Nephron (organoid): ENCODE data around the gene SMPDL3A.

Experiments used
- H3K27ac Mint-ChIP-seq, 3 experiments: 2 replicates each; pipeline ENCODE4 v1.8.0; 2020; ENCODE audit warnings: mixed read lengths in 3 of 3, mild to moderate bottlenecking in 2 of 3, moderate library complexity in 1 of 3
- H3K27me3 Mint-ChIP-seq: 2 replicates; pipeline ENCODE4 v1.8.0; 2021; ENCODE audit warnings: low read depth, mild to moderate bottlenecking, moderate library complexity, mixed read lengths
- H3K36me3 Mint-ChIP-seq: 2 replicates; pipeline ENCODE4 v1.8.0; 2020; ENCODE audit warnings: low read depth, mixed read lengths
- H3K4me1 Mint-ChIP-seq: 2 replicates; pipeline ENCODE4 v1.8.0; 2020; ENCODE audit warnings: mixed read lengths
- H3K4me3 Mint-ChIP-seq, 3 experiments: 2 replicates each; pipeline ENCODE4 v1.8.0; 2020; ENCODE audit warnings: mild to moderate bottlenecking in 3 of 3, mixed read lengths in 3 of 3, moderate library complexity in 2 of 3
- H3K9me3 Mint-ChIP-seq: 2 replicates; pipeline ENCODE4 v1.8.0; 2020; ENCODE audit warnings: mixed read lengths
- TF ChIP-seq, protein P1 (sequence below), 3 experiments: fragments of 200-600 bp; sonication (generic); IDR thresholded peaks; one replicate each; pipeline ENCODE4 v1.5.0; 2021; ENCODE audit warnings: antibody characterized with exemption in 3 of 3; ENCODE audit not compliant: unreplicated experiment in 3 of 3

SMPDL3A gene

DNA sequence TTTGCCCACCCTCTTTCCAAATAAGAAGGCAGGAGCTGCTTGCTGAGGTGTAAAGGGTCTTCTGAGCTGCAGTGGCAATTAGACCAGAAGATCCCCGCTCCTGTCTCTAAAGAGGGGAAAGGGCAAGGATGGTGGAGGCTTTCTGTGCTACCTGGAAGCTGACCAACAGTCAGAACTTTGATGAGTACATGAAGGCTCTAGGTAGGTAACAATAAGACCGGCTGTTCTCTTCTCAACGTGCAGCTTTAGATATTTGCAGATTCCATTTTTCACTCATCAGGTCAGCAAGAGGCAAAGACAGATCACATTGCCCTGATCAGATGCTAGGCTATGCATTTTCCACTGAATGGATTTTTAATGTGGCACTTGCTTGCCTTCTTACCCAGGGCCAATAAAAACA, 9.4 kb upstream of the SMPDL3A start, which contains the start of gene FABP7:
TSS of gene FABP7 (plus strand) at position 50 of the 400 bp plus-strand sequence. CDS start at position 129, 79 bp downstream.
- peaks cover 9% of the 10 kb centered on the region for H3K4me1 Mint-ChIP-seq
- no peaks in the 10 kb centered on the region for H3K36me3 Mint-ChIP-seq
- TF ChIP-seq, protein P1, sequence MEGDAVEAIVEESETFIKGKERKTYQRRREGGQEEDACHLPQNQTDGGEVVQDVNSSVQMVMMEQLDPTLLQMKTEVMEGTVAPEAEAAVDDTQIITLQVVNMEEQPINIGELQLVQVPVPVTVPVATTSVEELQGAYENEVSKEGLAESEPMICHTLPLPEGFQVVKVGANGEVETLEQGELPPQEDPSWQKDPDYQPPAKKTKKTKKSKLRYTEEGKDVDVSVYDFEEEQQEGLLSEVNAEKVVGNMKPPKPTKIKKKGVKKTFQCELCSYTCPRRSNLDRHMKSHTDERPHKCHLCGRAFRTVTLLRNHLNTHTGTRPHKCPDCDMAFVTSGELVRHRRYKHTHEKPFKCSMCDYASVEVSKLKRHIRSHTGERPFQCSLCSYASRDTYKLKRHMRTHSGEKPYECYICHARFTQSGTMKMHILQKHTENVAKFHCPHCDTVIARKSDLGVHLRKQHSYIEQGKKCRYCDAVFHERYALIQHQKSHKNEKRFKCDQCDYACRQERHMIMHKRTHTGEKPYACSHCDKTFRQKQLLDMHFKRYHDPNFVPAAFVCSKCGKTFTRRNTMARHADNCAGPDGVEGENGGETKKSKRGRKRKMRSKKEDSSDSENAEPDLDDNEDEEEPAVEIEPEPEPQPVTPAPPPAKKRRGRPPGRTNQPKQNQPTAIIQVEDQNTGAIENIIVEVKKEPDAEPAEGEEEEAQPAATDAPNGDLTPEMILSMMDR (IDR thresholded peaks at IDR 0.05; ENCODE audit: unreplicated experiment in 3 of 3) = no peak
- H3K27me3 Mint-ChIP-seq = peaks cover 13% of the 10 kb centered on the region
- H3K9me3 Mint-ChIP-seq = peaks cover 2% of the 10 kb centered on the region
- peak within 1 kb of the TSS; percentile 4 to 40 (median 38) for H3K27ac Mint-ChIP-seq
- peak within 1 kb of the TSS; percentile 5 to 25 (median 17) for H3K4me3 Mint-ChIP-seq

DNA sequence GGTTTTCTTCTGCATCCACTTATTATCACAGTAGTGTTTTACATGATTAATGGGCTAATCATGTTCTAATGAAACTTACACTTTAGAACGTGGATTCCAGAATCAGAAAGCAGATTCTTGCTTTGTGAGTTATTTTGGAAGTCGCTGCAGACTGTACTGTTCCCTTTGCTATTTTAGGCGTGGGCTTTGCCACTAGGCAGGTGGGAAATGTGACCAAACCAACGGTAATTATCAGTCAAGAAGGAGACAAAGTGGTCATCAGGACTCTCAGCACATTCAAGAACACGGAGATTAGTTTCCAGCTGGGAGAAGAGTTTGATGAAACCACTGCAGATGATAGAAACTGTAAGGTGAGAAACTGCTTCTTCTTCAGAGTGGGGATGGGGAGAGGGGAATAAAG, 8.9 kb upstream of the SMPDL3A start:
- Mint-ChIP-seq H3K36me3 (no peaks in the 10 kb centered on the region), H3K27ac (no peak overlapping the region), H3K27me3 (peaks cover 13% of the 10 kb centered on the region), H3K9me3 (peaks cover 2% of the 10 kb centered on the region), H3K4me1 (peaks cover 9% of the 10 kb centered on the region), H3K4me3 (peak overlapping the region in 1 of 3 experiments; percentile 5)
- TF ChIP-seq, protein P1 (IDR thresholded peaks at IDR 0.05; ENCODE audit: unreplicated experiment in 3 of 3) = no peak

DNA sequence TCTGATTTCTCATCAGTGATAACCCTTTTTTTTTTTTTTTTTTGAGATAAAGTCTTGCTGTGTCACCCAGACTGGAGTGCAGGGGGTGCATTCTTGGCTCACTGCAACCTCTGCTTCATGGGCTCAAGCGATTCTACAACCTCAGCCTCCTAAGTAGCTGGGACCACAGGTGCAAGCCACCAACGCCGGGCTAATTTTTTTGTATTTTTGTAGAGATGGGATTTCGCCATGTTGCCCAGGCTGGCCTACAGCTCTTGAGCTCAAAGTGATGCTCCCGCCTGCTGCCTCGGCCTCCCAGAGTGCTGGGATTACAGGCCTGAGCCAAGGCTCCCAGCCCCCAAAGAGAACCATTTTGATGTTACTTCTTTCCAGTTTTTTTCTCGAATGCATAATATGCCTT, 7.3 kb upstream of the SMPDL3A start:
- Mint-ChIP-seq H3K9me3 (no peaks in the 10 kb centered on the region), H3K4me1 (peaks cover 9% of the 10 kb centered on the region), H3K27ac (no peak overlapping the region), H3K4me3 (no peak overlapping the region), H3K36me3 (no peaks in the 10 kb centered on the region), H3K27me3 (peaks cover 13% of the 10 kb centered on the region)
- TF ChIP-seq, protein P1 (IDR thresholded peaks at IDR 0.05; ENCODE audit: unreplicated experiment in 3 of 3) = no peak

DNA sequence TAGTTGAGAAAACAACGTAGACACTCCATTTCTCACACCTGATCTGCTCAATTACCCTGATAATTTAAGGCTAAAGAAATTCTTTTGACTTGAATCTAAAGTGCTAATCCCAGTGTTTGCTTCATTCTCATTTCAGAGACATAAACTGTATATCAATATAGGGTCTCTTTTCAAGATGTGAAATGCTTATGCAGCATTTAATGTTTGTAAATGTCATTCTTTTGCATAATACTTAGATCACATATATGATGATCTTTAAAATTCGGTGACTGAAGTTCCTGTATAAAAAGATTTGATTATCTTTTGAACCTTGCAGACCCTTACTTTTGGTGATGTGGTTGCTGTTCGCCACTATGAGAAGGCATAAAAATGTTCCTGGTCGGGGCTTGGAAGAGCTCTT, 5.7 kb upstream of the SMPDL3A start:
- Mint-ChIP-seq H3K4me1 (peaks cover 15% of the 10 kb centered on the region), H3K27me3 (peaks cover 2% of the 10 kb centered on the region), H3K9me3 (no peaks in the 10 kb centered on the region), H3K36me3 (no peaks in the 10 kb centered on the region), H3K4me3 (no peak overlapping the region), H3K27ac (no peak overlapping the region)
- TF ChIP-seq, protein P1 (IDR thresholded peaks at IDR 0.05; ENCODE audit: unreplicated experiment in 3 of 3) = no peak

- Mint-ChIP-seq H3K4me1 (peaks cover 26% of the 10 kb centered on the region), H3K27ac (no peak overlapping the region), H3K36me3 (no peaks in the 10 kb centered on the region), H3K9me3 (no peaks in the 10 kb centered on the region), H3K4me3 (peak overlapping the region in 1 of 3 experiments; percentile 31), H3K27me3 (no peaks in the 10 kb centered on the region)
- TF ChIP-seq, protein P1 (IDR thresholded peaks at IDR 0.05; ENCODE audit: unreplicated experiment in 3 of 3) = no peak
These were observed 3.2 kb upstream of the SMPDL3A start for GRCh38 chr6:122785891-122786290.

DNA sequence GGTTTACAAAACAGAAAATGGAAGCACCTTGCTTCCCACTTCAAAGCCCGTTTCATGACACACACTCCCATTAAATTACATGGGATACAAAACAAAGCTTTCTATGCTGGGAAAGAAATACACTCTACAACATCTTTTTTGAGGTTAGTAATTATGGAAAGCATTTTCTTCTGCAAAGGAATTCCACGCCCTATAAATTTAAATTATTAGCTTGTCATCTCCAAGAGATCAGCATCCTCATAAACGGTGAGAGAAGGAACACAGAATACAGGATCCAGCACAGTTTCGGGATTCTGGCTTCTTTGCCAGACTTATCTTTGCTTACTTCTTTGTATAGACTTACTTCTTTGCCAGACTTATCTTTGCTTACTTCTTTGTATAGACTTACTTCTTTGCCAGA, 1.3 kb upstream of the SMPDL3A start:
- H3K27me3 Mint-ChIP-seq = no peaks in the 10 kb centered on the region
- H3K36me3 Mint-ChIP-seq = no peaks in the 10 kb centered on the region
- peak overlapping the region; percentile 58 to 78 (median 66) for H3K4me3 Mint-ChIP-seq
- H3K9me3 Mint-ChIP-seq = no peaks in the 10 kb centered on the region
- H3K4me1 Mint-ChIP-seq = peaks cover 39% of the 10 kb centered on the region
- peak overlapping the region; percentile 29 to 56 (median 43) for H3K27ac Mint-ChIP-seq
- TF ChIP-seq, protein P1 (IDR thresholded peaks at IDR 0.05; ENCODE audit: unreplicated experiment in 3 of 3) = no peak
